ENCODE measurements around the gene FBXL19. TPM values are rescaled to one million over a fixed set of nuclear protein-coding genes. Genes with fewer than 3 reads are reported as not detected.

FBXL19 gene
- polyA plus RNA-seq, 1 donor from 2014 or later: 99.6 TPM

GRCh38 chr16:30922420-30922959 is 882 bp upstream of the FBXL19 start:
- Histone ChIP-seq H3K79me2 (replicated peaks; ENCODE audit: insufficient read depth, low read length) (peaks cover 11% of the 10 kb centered on the region), H3K36me3 (ENCODE audit: insufficient read depth, low read length) (no peaks in the 10 kb centered on the region), H3K9me2 (ENCODE audit: insufficient read depth, low read length) (no peaks in the 10 kb centered on the region), H4K20me1 (ENCODE audit: insufficient read depth) (no peaks in the 10 kb centered on the region), H3K9ac (ENCODE audit: low read length) (peak overlapping the region; percentile 88), H3F3A (ENCODE audit: insufficient read depth, low read length, poor library complexity, severe bottlenecking) (no peaks in the 10 kb centered on the region), H3K4me2 (ENCODE audit: low read length) (peak overlapping the region; percentile 60), H3K27ac (ENCODE audit: low read length) (peak overlapping the region; percentile 95), H3K9me3 (ENCODE audit: low read length) (no peaks in the 10 kb centered on the region), H2AFZ (ENCODE audit: low read depth, low read length) (peak overlapping the region; percentile 51), H3K4me3 (ENCODE audit: low read length) (peak overlapping the region; percentile 87), H3K27me3 (ENCODE audit: insufficient read depth, low read depth, low read length) (no peaks in the 10 kb centered on the region)
- peak; percentile 53 for TF ChIP-seq EP300 (conservative IDR thresholded peaks at IDR 0.05; ENCODE audit: poor library complexity, severe bottlenecking)
- TF ChIP-seq TAF1 (IDR thresholded peaks at IDR 0.05; ENCODE audit: low read depth): peak; percentile 70
- no peak for TF ChIP-seq EZH2 (IDR thresholded peaks at IDR 0.05; ENCODE audit: borderline replicate concordance, insufficient read depth, low read length, poor library complexity, severe bottlenecking)
- no peak for TF ChIP-seq SMC3 (conservative IDR thresholded peaks at IDR 0.05; ENCODE audit: poor library complexity)

- Histone ChIP-seq H2AFZ (ENCODE audit: low read depth, low read length) (no peak overlapping the region), H4K20me1 (ENCODE audit: insufficient read depth) (no peaks in the 10 kb centered on the region), H3K9me3 (ENCODE audit: low read length) (no peaks in the 10 kb centered on the region), H3K4me2 (ENCODE audit: low read length) (no peak overlapping the region), H3K36me3 (ENCODE audit: insufficient read depth, low read length) (no peaks in the 10 kb centered on the region), H3K27ac (ENCODE audit: low read length) (peak overlapping the region; percentile 95), H3K27me3 (ENCODE audit: insufficient read depth, low read depth, low read length) (no peaks in the 10 kb centered on the region), H3K9ac (ENCODE audit: low read length) (peak overlapping the region; percentile 88), H3K9me2 (ENCODE audit: insufficient read depth, low read length) (no peaks in the 10 kb centered on the region), H3K4me3 (ENCODE audit: low read length) (peak overlapping the region; percentile 87), H3K79me2 (replicated peaks; ENCODE audit: insufficient read depth, low read length) (peaks cover 11% of the 10 kb centered on the region), H3F3A (ENCODE audit: insufficient read depth, low read length, poor library complexity, severe bottlenecking) (no peaks in the 10 kb centered on the region)
- TF ChIP-seq SMC3 (conservative IDR thresholded peaks at IDR 0.05; ENCODE audit: poor library complexity) (no peak), EP300 (conservative IDR thresholded peaks at IDR 0.05; ENCODE audit: poor library complexity, severe bottlenecking) (no peak), TAF1 (IDR thresholded peaks at IDR 0.05; ENCODE audit: low read depth) (peak; percentile 56), CTCF (IDR thresholded peaks at IDR 0.05; ENCODE audit: poor library complexity, severe bottlenecking) (no peak), POLR2AphosphoS5 (IDR thresholded peaks at IDR 0.05) (peak; percentile 77), MXI1 (conservative IDR thresholded peaks at IDR 0.05; ENCODE audit: poor library complexity, severe bottlenecking) (peak; percentile 71), REST (IDR thresholded peaks at IDR 0.05; ENCODE audit: borderline replicate concordance) (peak; percentile 73)
These were observed 324 bp upstream of the FBXL19 start for GRCh38 chr16:30922960-30923535.

Data from neural cell (in vitro differentiated cells).